Activated naive CD8-positive, alpha-beta T cell treated with anti-CD3 and anti-CD28 coated beads, Interleukin-2, amount 50 U/mL, for 16 hours (primary cell): ENCODE measurements around the gene IL7R.

Source experiments
- DNase-seq: peaks from one replicate; pipeline ENCODE4 v3.0.0-alpha.2; 2020; ENCODE audit warnings: low read depth, low spot score

The IL7R gene

GRCh38 chr5:35904443-35905132 lies 47.9 kb downstream of the IL7R start:
- DNase-seq = no peak

GRCh38 chr5:35908228-35908627 lies 51.5 kb downstream of the IL7R start:
- no peak for DNase-seq

- no peak for DNase-seq
Measured at GRCh38 chr5:35908814-35909213, 52.1 kb downstream of the IL7R start.

GRCh38 chr5:35919191-35919590 lies 62.5 kb downstream of the IL7R start:
- DNase-seq = no peak

GRCh38 chr5:35920890-35921289 lies 64.2 kb downstream of the IL7R start:
- no peak for DNase-seq

GRCh38 chr5:35921930-35922329 lies 65.2 kb downstream of the IL7R start:
- DNase-seq = no peak

GRCh38 chr5:35922468-35922867 lies 65.8 kb downstream of the IL7R start:
- no peak for DNase-seq

- DNase-seq = no peak
Measured at GRCh38 chr5:35924122-35924949, 67.6 kb downstream of the IL7R start.

GRCh38 chr5:35924950-35925722 lies 68.4 kb downstream of the IL7R start:
- DNase-seq = peak; percentile 57

GRCh38 chr5:35926389-35927051 lies 69.8 kb downstream of the IL7R start:
- peak; percentile 55 for DNase-seq
